GM18507 (cell line): Measurements from ENCODE around the gene TRABD2B.

Experiments
- DNase-seq: peaks from one replicate; pipeline ENCODE4 v3.0.0; 2011; ENCODE audit warnings: low read depth; ENCODE audit not compliant: insufficient read length; ENCODE audit errors: extremely low spot score
- FAIRE-seq: peaks from 2 replicates; lab custom pipeline; 2011; peaks lifted over from hg19 to GRCh38; lab: Jason Lieb, UNC

Gene TRABD2B

GRCh38 chr1:47918257-47918867 lies 78.8 kb downstream of the TRABD2B start:
- DNase-seq, result no peak
- FAIRE-seq, result no peak

- FAIRE-seq, result no peak
- DNase-seq, result no peak
These were observed 79.5 kb downstream of the TRABD2B start for GRCh38 chr1:47917687-47918086.

- DNase-seq (no peak), FAIRE-seq (no peak)
These were observed 81.4 kb downstream of the TRABD2B start for GRCh38 chr1:47915677-47916353.

GRCh38 chr1:47914952-47915676 lies 82.1 kb downstream of the TRABD2B start:
- FAIRE-seq (no peak), DNase-seq (no peak)

- FAIRE-seq, result no peak
- no peak for DNase-seq
These were observed 82.8 kb downstream of the TRABD2B start for GRCh38 chr1:47914218-47914938.

GRCh38 chr1:47913225-47913823 lies 83.9 kb downstream of the TRABD2B start:
- DNase-seq, result no peak

GRCh38 chr1:47912756-47913155 lies 84.4 kb downstream of the TRABD2B start:
- DNase-seq, result no peak
- FAIRE-seq, result no peak

More at GRCh38 chr1:47913225-47913823, 83.9 kb downstream of the TRABD2B start:
- FAIRE-seq, result no peak

- no peak for FAIRE-seq
These were observed 85.3 kb downstream of the TRABD2B start for GRCh38 chr1:47911892-47912291.

GRCh38 chr1:47911424-47911823 lies 85.8 kb downstream of the TRABD2B start:
- DNase-seq (no peak), FAIRE-seq (no peak)

More at GRCh38 chr1:47911892-47912291, 85.3 kb downstream of the TRABD2B start:
- no peak for DNase-seq

GRCh38 chr1:47908258-47908657 lies 88.9 kb downstream of the TRABD2B start:
- no peak for DNase-seq
- FAIRE-seq, result no peak

GRCh38 chr1:47907177-47907528 lies 90.0 kb downstream of the TRABD2B start:
- DNase-seq, result no peak
- FAIRE-seq, result no peak

- no peak for FAIRE-seq
- DNase-seq, result no peak
These were observed 90.5 kb downstream of the TRABD2B start for GRCh38 chr1:47906527-47907176.

- FAIRE-seq (no peak), DNase-seq (no peak)
These were observed 91.2 kb downstream of the TRABD2B start for GRCh38 chr1:47906009-47906432.

GRCh38 chr1:47903723-47904122 lies 93.5 kb downstream of the TRABD2B start:
- FAIRE-seq (no peak), DNase-seq (no peak)

- DNase-seq, result no peak
These were observed 96.1 kb downstream of the TRABD2B start for GRCh38 chr1:47901001-47901575.

GRCh38 chr1:47898133-47898845 lies 98.9 kb downstream of the TRABD2B start:
- FAIRE-seq (no peak), DNase-seq (no peak)

More at GRCh38 chr1:47901001-47901575, 96.1 kb downstream of the TRABD2B start:
- no peak for FAIRE-seq

GRCh38 chr1:47895279-47896125 lies 101.7 kb downstream of the TRABD2B start:
- FAIRE-seq (no peak), DNase-seq (no peak)
